Activated T-helper 1 cell treated with anti-CD3 and anti-CD28 coated beads, Interleukin-2, amount 50 U/mL, for 16 hours (primary cell): Measurements from ENCODE around the gene LRRC45.

Source experiments
- DNase-seq, 2 donors: peaks; one replicate each; pipeline ENCODE4 v3.0.0-alpha.2; 2020; ENCODE audit warnings: low read depth in 1 of 2, low spot score in 1 of 2

The LRRC45 gene

GRCh38 chr17:82080048-82080788 lies 57.1 kb downstream of the LRRC45 start:
- DNase-seq: no peak
